ENCODE results near the gene ORC1. TPM values are rescaled to one million over a fixed set of nuclear protein-coding genes. Genes with fewer than 3 reads are reported as not detected.

Gene ORC1
- total RNA-seq, 1 donor from 2014 or later: 10.5 TPM

- DNase-seq (ENCODE audit: low spot score, unreplicated experiment): no peak
- H3K27me3 Mint-ChIP-seq: no peaks in the 10 kb centered on the region
- no peak overlapping the region for H3K4me3 Mint-ChIP-seq (ENCODE audit: low read depth)
These were observed 57.6 kb downstream of the ORC1 start for GRCh38 chr1:52346653-52347052.

GRCh38 chr1:52345252-52345651 lies 59.0 kb downstream of the ORC1 start:
- no peak for TF ChIP-seq CTCF (IDR thresholded peaks at IDR 0.05; ENCODE audit: unreplicated experiment)

More at GRCh38 chr1:52346653-52347052, 57.6 kb downstream of the ORC1 start:
- H3K4me1 Mint-ChIP-seq (ENCODE audit: low read depth): peaks cover 11% of the 10 kb centered on the region
- TF ChIP-seq CTCF (IDR thresholded peaks at IDR 0.05; ENCODE audit: unreplicated experiment): no peak
- no peaks in the 10 kb centered on the region for H3K9me3 Mint-ChIP-seq (ENCODE audit: low read depth)
- peaks cover 15% of the 10 kb centered on the region for H3K36me3 Mint-ChIP-seq (ENCODE audit: insufficient read depth)
- no peak overlapping the region for H3K27ac Mint-ChIP-seq

GRCh38 chr1:52343979-52344378 lies 60.2 kb downstream of the ORC1 start:
- peaks cover 19% of the 10 kb centered on the region for H3K36me3 Mint-ChIP-seq (ENCODE audit: insufficient read depth)
- no peaks in the 10 kb centered on the region for H3K27me3 Mint-ChIP-seq
- no peak overlapping the region for H3K27ac Mint-ChIP-seq
- H3K4me3 Mint-ChIP-seq (ENCODE audit: low read depth): no peak overlapping the region
- no peak for TF ChIP-seq CTCF (IDR thresholded peaks at IDR 0.05; ENCODE audit: unreplicated experiment)
- no peaks in the 10 kb centered on the region for H3K9me3 Mint-ChIP-seq (ENCODE audit: low read depth)
- no peak for DNase-seq (ENCODE audit: low spot score, unreplicated experiment)
- peaks cover 5% of the 10 kb centered on the region for H3K4me1 Mint-ChIP-seq (ENCODE audit: low read depth)

More at GRCh38 chr1:52345252-52345651, 59.0 kb downstream of the ORC1 start:
- no peak overlapping the region for H3K27ac Mint-ChIP-seq
- H3K36me3 Mint-ChIP-seq (ENCODE audit: insufficient read depth): peaks cover 15% of the 10 kb centered on the region
- no peaks in the 10 kb centered on the region for H3K27me3 Mint-ChIP-seq
- H3K4me1 Mint-ChIP-seq (ENCODE audit: low read depth): peaks cover 6% of the 10 kb centered on the region
- no peak for DNase-seq (ENCODE audit: low spot score, unreplicated experiment)
- H3K4me3 Mint-ChIP-seq (ENCODE audit: low read depth): no peak overlapping the region
- no peaks in the 10 kb centered on the region for H3K9me3 Mint-ChIP-seq (ENCODE audit: low read depth)

- Mint-ChIP-seq H3K27ac (no peak overlapping the region), H3K9me3 (ENCODE audit: low read depth) (no peaks in the 10 kb centered on the region), H3K36me3 (ENCODE audit: insufficient read depth) (peaks cover 17% of the 10 kb centered on the region), H3K4me3 (ENCODE audit: low read depth) (no peak overlapping the region), H3K27me3 (no peaks in the 10 kb centered on the region), H3K4me1 (ENCODE audit: low read depth) (peaks cover 5% of the 10 kb centered on the region)
- no peak for TF ChIP-seq CTCF (IDR thresholded peaks at IDR 0.05; ENCODE audit: unreplicated experiment)
- DNase-seq (ENCODE audit: low spot score, unreplicated experiment): no peak
These were observed 62.5 kb downstream of the ORC1 start for GRCh38 chr1:52341655-52342260.

GRCh38 chr1:52337439-52337838 lies 66.8 kb downstream of the ORC1 start:
- Mint-ChIP-seq H3K36me3 (ENCODE audit: insufficient read depth) (peaks cover 17% of the 10 kb centered on the region), H3K27me3 (no peaks in the 10 kb centered on the region), H3K4me1 (ENCODE audit: low read depth) (peaks cover 3% of the 10 kb centered on the region), H3K27ac (no peak overlapping the region), H3K9me3 (ENCODE audit: low read depth) (no peaks in the 10 kb centered on the region), H3K4me3 (ENCODE audit: low read depth) (no peak overlapping the region)
- TF ChIP-seq CTCF (IDR thresholded peaks at IDR 0.05; ENCODE audit: unreplicated experiment): no peak
- DNase-seq (ENCODE audit: low spot score, unreplicated experiment): no peak

All from progenitor cell of endocrine pancreas (in vitro differentiated cells).